Measurements from ENCODE around the gene DCAF5. TPM values are rescaled to one million over a fixed set of nuclear protein-coding genes. Genes with fewer than 3 reads are reported as not detected.
"Not testable (repeated sequence)": the region's sequence is repeated elsewhere in the genome, so short reads cannot be mapped to it uniquely, and the experiment has no call there.

Gene DCAF5
- total RNA-seq, 1 donor from 2014 or later = 67.8 TPM

DNA sequence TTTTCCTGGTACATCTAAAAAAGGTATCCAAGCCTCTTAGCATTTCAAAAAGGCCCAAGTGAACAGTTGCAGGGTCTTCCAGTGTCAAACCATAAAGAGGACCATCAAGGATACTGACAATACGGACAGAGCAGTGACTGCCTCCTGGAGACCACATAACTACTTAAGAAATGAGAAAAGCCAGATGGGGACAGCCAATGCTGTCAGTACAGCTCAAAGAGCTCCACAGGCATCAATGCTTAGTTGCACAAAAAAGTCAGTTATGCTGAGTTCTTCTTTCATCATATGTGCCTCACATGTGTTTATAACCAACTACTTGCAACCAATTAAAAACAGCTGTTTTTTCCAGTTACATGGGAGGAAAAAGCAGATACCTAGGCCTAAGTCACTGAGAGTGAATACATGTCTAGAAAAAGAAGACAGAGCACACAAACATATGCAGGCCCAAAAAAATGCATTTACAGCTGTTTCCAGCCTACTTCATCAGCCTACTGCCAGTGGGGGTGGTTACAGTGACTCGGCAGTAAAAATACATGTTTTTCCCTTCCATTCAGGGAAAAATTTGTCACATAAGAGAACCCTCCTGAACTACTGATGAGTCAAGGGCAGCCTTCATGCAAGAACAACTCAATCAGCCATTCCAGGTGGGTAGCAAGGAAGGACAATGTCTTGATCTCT lies 84.0 kb downstream of the DCAF5 start:
- TF ChIP-seq, protein P1, sequence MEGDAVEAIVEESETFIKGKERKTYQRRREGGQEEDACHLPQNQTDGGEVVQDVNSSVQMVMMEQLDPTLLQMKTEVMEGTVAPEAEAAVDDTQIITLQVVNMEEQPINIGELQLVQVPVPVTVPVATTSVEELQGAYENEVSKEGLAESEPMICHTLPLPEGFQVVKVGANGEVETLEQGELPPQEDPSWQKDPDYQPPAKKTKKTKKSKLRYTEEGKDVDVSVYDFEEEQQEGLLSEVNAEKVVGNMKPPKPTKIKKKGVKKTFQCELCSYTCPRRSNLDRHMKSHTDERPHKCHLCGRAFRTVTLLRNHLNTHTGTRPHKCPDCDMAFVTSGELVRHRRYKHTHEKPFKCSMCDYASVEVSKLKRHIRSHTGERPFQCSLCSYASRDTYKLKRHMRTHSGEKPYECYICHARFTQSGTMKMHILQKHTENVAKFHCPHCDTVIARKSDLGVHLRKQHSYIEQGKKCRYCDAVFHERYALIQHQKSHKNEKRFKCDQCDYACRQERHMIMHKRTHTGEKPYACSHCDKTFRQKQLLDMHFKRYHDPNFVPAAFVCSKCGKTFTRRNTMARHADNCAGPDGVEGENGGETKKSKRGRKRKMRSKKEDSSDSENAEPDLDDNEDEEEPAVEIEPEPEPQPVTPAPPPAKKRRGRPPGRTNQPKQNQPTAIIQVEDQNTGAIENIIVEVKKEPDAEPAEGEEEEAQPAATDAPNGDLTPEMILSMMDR (IDR thresholded peaks at IDR 0.05) = no peak
- intact Hi-C loops (cut with DNase I) = no loop called here
- no peak for DNase-seq (ENCODE audit: low spot score in 2 of 2)
- Histone ChIP-seq H3K36me3 (peaks cover 4 to 7% of the 10 kb centered on the region in 2 donors), H3K27me3 (no peaks in the 10 kb centered on the region), H3K4me1 (peaks cover 6 to 18% of the 10 kb centered on the region in 2 donors), H3K4me3 (no peak overlapping the region), H3K27ac (peak overlapping the region; percentile 23 to 56), H3K9me3 (no peaks in the 10 kb centered on the region)

DNA sequence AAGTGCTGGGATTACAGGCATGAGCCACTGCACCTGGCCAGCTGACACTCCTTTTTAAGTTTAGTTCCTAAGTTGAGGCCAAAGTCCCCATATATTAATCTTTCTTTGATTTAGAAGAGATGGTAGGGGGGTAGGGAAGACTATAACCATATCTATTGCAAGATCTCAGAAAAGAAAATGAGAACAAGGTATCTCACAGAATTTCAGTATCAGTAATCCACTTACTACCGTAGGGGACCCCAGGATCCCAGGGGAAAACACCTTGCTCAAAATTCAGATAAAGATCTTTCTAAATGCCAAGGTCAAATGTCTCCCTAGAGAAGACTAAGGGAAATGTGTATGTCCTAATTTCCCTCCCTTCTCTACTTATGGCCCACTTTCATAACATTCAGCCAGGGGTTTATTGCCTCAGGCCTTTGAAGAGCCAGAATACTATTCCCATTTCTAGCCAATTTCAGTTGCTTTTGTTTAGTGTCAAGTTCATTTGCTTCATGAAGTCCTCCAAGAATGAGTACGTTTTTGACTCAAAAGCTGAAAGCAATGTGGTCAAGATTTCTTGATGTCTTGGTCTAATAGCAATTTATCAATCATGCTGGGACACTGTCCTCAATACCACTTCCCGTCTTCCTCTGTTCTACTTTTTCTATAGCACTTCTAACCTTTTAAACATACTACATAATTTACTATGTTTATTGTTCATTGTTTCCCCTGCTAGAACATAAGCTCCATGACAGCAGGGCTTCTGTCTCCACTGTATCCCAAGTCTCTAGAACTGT lies 86.3 kb downstream of the DCAF5 start:
- no peak overlapping the region for H3K4me3 ChIP-seq
- no peak overlapping the region for H3K27ac ChIP-seq
- H3K4me1 ChIP-seq = peaks cover 6 to 14% of the 10 kb centered on the region in 2 donors
- H3K9me3 ChIP-seq = no peaks in the 10 kb centered on the region
- TF ChIP-seq, protein P1 (IDR thresholded peaks at IDR 0.05) = no peak
- intact Hi-C loops (cut with DNase I) = no loop called here
- DNase-seq (ENCODE audit: low spot score in 2 of 2) = no peak
- no peaks in the 10 kb centered on the region for H3K27me3 ChIP-seq
- peaks cover 8 to 15% of the 10 kb centered on the region in 2 donors for H3K36me3 ChIP-seq

DNA sequence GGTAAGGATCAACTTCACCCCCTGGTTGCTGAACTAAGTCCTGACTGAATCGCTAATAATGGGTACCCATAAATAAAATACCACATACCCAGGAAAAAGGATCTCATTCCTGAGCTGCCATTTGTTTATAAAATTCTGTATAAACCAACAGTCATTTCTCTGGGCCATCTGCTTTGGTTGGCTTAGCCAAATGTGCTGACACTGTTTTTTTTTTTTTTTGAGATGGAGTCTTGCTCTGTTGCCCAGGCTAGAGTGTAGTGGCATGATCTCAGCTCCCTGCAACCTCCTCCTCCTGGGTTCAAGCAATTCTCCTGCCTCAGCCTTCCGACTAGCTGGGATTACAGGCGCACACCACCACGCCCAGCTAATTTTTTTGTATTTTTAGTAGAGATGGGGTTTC lies 87.0 kb downstream of the DCAF5 start:
- H3K4me3 ChIP-seq; H3K27me3 ChIP-seq; DNase-seq (ENCODE audit: low spot score in 2 of 2); H3K9me3 ChIP-seq; H3K27ac ChIP-seq; intact Hi-C loops (cut with DNase I): not testable (repeated sequence)
- peaks cover 6 to 14% of the 10 kb centered on the region in 2 donors for H3K4me1 ChIP-seq
- H3K36me3 ChIP-seq = peaks cover 8 to 21% of the 10 kb centered on the region in 2 donors

DNA sequence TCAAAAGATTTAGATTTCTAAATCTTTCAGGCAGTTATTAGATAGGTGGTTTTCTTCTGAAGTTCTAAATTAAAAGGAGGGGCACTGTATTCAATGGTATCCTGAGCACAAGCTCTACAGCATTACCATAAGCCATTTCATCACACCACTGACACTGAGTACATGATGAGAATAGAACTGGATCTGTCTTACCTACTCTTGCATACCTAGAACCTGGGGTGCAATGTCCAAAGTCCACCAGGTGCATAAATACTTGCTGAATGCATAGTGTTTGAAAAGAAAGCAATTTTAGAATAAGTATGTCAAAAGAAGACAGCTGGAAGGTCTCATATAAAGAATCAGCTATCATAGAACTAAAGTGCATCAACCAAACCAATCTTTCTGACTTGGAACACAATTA lies 88.3 kb downstream of the DCAF5 start:
- Histone ChIP-seq H3K27ac (no peak overlapping the region), H3K27me3 (no peaks in the 10 kb centered on the region), H3K4me1 (peaks cover 5 to 16% of the 10 kb centered on the region in 2 donors), H3K4me3 (no peak overlapping the region), H3K9me3 (no peaks in the 10 kb centered on the region), H3K36me3 (peaks cover 6 to 30% of the 10 kb centered on the region in 2 donors)
- intact Hi-C loops (cut with DNase I) = no loop called here
- TF ChIP-seq, protein P1 (IDR thresholded peaks at IDR 0.05) = no peak
- no peak for DNase-seq (ENCODE audit: low spot score in 2 of 2)

DNA sequence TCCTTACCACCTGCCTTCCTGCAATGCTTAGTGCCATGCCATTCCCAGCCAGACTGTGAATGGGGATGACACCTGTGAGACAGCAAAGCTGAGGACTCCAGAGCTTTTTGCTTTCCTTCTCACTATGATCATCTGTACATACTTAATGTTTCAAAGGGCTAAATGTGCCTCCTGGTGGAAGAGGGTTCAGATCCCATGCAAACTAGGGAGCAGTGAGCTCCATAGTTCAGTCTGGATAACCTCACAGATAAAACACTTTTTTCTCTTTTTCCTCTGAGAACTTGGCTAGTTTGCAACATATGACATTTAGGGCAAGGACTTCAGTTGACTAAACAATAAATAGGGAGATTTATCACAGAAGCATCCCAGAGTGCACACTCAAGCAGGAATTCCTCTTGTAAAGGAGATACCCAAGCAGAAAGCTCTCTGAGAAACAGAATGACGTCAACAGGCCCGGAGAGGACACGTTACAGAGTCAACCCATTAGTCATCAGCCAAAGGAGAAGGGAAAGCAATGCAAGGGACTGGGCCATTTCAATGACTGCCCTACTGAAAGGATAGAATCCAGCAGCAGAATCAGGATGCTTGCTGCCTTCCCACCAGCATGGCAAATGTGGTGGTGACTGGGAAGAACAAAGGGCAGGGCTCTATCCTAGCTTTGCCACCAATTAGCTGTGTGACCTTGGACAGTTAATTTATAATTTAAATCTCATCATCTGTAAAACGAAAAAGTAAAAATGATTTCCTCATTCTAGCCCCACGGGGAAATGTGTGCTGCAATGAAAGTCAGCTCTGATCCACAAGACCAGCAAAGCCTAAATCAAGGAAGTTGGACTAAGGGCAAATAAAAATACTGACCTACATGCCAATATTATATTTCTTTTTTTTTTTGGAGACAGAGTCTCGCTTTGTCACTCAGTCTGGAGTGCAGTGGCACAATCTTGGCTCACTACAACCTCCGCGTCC lies 93.0 kb downstream of the DCAF5 start:
- TF ChIP-seq, protein P1 (IDR thresholded peaks at IDR 0.05) = no peak
- DNase-seq (ENCODE audit: low spot score in 2 of 2) = peak; percentile 41 to 90
- Histone ChIP-seq H3K9me3 (no peaks in the 10 kb centered on the region), H3K4me3 (no peak overlapping the region), H3K27me3 (no peaks in the 10 kb centered on the region), H3K36me3 (peaks cover 11 to 35% of the 10 kb centered on the region in 2 donors), H3K27ac (peak overlapping the region; percentile 67 to 92), H3K4me1 (peaks cover 4 to 33% of the 10 kb centered on the region in 2 donors)
- intact Hi-C loops (cut with DNase I) = no loop called here
